HUES6 (cell line): ENCODE results near the gene JCAD.

Experiments
- H3K27ac ChIP-seq: 2 replicates; pipeline ENCODE4 v1.7.0; 2013; ENCODE audit warnings: low read depth, mild to moderate bottlenecking, low read length, inconsistent platforms
- H3K27me3 ChIP-seq: 2 replicates; pipeline ENCODE4 v1.6.1; 2013; ENCODE audit warnings: low read length; ENCODE audit not compliant: control insufficient read depth, insufficient read depth
- H3K36me3 ChIP-seq: 2 replicates; pipeline ENCODE4 v1.6.1; 2013; ENCODE audit warnings: low read length; ENCODE audit not compliant: control insufficient read depth, insufficient read depth
- H3K4me1 ChIP-seq: 2 replicates; pipeline ENCODE4 v1.6.1; 2013; ENCODE audit warnings: low read length; ENCODE audit not compliant: control insufficient read depth, insufficient read depth
- H3K4me3 ChIP-seq: 2 replicates; pipeline ENCODE4 v1.5.1; 2013; ENCODE audit warnings: low read depth, low read length
- H3K9ac ChIP-seq: one replicate; pipeline ENCODE4 v1.6.1; 2013; ENCODE audit warnings: mild to moderate bottlenecking, low read length
- H3K9me3 ChIP-seq: 2 replicates; pipeline ENCODE4 v1.6.1; 2013; ENCODE audit warnings: low read depth, low read length; ENCODE audit not compliant: control insufficient read depth, insufficient read depth

JCAD gene

DNA sequence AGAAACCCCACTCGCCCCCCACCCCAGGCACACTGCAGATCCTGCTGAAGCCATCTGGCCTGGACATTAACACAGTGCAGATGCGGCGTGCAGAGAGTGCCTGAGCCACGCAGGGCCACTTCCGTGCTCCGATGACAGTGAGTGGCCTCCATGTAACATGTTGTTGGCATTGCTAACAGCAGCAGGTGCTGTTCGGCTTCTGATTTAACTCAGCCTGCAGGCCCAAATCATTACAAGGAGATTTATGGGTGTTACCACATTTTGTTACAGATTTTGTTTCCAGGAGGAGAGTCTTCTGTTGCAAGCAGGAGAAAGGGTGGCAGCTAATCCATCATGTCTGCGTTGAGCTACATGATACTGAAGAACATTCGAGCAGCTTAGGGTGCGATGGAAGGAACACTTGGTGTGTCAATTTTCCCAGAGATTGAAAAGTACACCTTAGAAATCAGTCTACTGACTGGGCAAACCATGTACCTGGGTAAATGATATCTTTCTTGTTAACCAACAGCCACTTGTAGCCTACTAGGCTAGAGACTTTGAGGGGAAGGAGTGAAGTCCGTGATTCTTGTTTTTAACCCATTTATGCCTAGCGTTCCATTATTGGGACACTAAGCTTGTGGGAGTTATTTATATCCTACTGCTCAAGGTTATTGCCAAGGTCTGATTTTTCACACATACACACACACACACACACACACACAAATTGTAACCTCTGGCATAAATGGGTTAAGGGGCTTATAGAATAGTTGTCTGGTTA lies 90.0 kb downstream of the JCAD start:
- Histone ChIP-seq H3K9me3 (no peaks in the 10 kb centered on the region), H3K9ac (no peak overlapping the region), H3K36me3 (no peaks in the 10 kb centered on the region), H3K4me1 (no peaks in the 10 kb centered on the region), H3K27me3 (no peaks in the 10 kb centered on the region), H3K27ac (no peak overlapping the region), H3K4me3 (no peak overlapping the region)

- no peaks in the 10 kb centered on the region for H3K36me3 ChIP-seq
- H3K4me3 ChIP-seq = no peak overlapping the region
- H3K9ac ChIP-seq = no peak overlapping the region
Observed at GRCh38 chr10:29968585-29968984, 90.8 kb downstream of the JCAD start.

GRCh38 chr10:29966269-29966668 lies 93.1 kb downstream of the JCAD start:
- Histone ChIP-seq H3K27me3 (no peaks in the 10 kb centered on the region), H3K36me3 (no peaks in the 10 kb centered on the region), H3K27ac (no peak overlapping the region), H3K9me3 (no peaks in the 10 kb centered on the region), H3K4me3 (no peak overlapping the region), H3K9ac (no peak overlapping the region), H3K4me1 (no peaks in the 10 kb centered on the region)

More at GRCh38 chr10:29968585-29968984, 90.8 kb downstream of the JCAD start:
- no peak overlapping the region for H3K27ac ChIP-seq
- H3K4me1 ChIP-seq = no peaks in the 10 kb centered on the region
- no peaks in the 10 kb centered on the region for H3K27me3 ChIP-seq
- H3K9me3 ChIP-seq = no peaks in the 10 kb centered on the region
